ENCODE measurements around the gene OPCML. TPM values are rescaled to one million over a fixed set of nuclear protein-coding genes. Genes with fewer than 3 reads are reported as not detected.

OPCML gene
- total RNA-seq, 1 experiment from 2014 or later: not detected

DNA sequence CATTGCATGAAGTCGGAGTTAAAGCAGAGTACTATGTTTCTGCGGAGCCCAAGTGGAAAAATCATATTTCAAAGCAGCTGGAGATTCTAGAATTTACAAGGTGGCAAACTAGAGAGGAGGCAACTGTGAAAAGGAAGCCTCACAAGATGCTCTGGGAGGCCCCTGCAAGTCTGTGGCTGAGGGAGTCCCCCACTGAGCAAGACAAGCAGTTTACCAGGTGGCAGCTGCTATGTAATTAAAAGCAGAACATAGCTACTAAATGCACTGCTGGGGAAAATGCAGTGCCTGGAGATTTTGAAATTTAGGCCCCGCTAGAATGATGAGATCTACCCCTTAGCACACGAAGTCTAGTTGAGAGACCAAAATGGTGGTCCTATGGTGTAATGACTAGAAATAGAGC, 728.0 kb downstream of the OPCML start:
- ATAC-seq (no peak), DNase-seq (ENCODE audit: low read depth, low spot score) (no peak)
- Histone ChIP-seq H3K9me3 (ENCODE audit: control insufficient read depth, insufficient read depth, low read depth, low read length) (no peaks in the 10 kb centered on the region), H3K27ac (ENCODE audit: low read length) (no peak overlapping the region), H3K4me3 (ENCODE audit: low read depth in 2 of 2, low read length in 2 of 2) (no peak overlapping the region), H3K36me3 (ENCODE audit: control insufficient read depth, insufficient read depth, low read length) (no peaks in the 10 kb centered on the region), H3K27me3 (ENCODE audit: control insufficient read depth, insufficient read depth, low read length) (no peaks in the 10 kb centered on the region), H3K4me1 (ENCODE audit: control insufficient read depth, insufficient read depth, low read length) (no peaks in the 10 kb centered on the region)
- TF ChIP-seq TCF7L2 (IDR thresholded peaks at IDR 0.05; ENCODE audit: low read depth, low read length) (no peak), REST (IDR thresholded peaks at IDR 0.05; ENCODE audit: insufficient read depth in 1 of 2, low read depth in 2 of 2, low read length in 1 of 2) (no peak), SIN3A (IDR thresholded peaks at IDR 0.05; ENCODE audit: borderline replicate concordance, insufficient read depth, low read depth, low read length) (no peak), POLR2AphosphoS5 (IDR thresholded peaks at IDR 0.05; ENCODE audit: low read depth, low read length) (no peak)
- TF ChIP-seq, protein P1, sequence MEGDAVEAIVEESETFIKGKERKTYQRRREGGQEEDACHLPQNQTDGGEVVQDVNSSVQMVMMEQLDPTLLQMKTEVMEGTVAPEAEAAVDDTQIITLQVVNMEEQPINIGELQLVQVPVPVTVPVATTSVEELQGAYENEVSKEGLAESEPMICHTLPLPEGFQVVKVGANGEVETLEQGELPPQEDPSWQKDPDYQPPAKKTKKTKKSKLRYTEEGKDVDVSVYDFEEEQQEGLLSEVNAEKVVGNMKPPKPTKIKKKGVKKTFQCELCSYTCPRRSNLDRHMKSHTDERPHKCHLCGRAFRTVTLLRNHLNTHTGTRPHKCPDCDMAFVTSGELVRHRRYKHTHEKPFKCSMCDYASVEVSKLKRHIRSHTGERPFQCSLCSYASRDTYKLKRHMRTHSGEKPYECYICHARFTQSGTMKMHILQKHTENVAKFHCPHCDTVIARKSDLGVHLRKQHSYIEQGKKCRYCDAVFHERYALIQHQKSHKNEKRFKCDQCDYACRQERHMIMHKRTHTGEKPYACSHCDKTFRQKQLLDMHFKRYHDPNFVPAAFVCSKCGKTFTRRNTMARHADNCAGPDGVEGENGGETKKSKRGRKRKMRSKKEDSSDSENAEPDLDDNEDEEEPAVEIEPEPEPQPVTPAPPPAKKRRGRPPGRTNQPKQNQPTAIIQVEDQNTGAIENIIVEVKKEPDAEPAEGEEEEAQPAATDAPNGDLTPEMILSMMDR (IDR thresholded peaks at IDR 0.05): no peak
- CTCF ChIA-PET: no interaction called here
- intact Hi-C loops (cut with micrococcal nuclease; ENCODE audit: unreplicated experiment): no loop called here
- no TSS peak for BruUV-seq (replicated peaks)
- in situ Hi-C loops (cut with HindIII; ENCODE audit: low pct_unique_long_range_greater_than_20kb, low sequenced_read_pairs): no loop called here
- POLR2A ChIA-PET: no interaction called here

DNA sequence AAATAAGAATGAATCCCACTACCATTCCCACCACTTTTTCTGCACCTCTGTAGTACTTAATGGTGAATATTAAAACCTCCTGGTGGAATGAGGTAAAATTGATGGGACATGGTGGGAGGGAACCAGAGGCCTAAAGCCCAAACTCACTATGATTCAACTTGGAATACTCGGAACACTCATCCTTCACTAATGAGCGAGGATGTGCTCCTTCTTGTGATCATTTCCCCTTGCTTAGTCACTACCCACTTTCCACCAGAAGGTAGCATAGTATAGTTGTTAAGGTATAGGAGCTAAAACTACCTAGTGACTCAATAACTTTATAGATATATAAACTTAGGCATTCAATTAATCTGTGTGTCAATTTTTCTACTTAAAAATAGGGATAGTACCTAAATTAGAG, 728.9 kb downstream of the OPCML start:
- BruUV-seq (replicated peaks): no TSS peak
- Histone ChIP-seq H3K9me3 (ENCODE audit: control insufficient read depth, insufficient read depth, low read depth, low read length) (no peaks in the 10 kb centered on the region), H3K4me1 (ENCODE audit: control insufficient read depth, insufficient read depth, low read length) (no peaks in the 10 kb centered on the region), H3K36me3 (ENCODE audit: control insufficient read depth, insufficient read depth, low read length) (no peaks in the 10 kb centered on the region), H3K4me3 (ENCODE audit: low read depth in 2 of 2, low read length in 2 of 2) (no peak overlapping the region), H3K27ac (ENCODE audit: low read length) (no peak overlapping the region), H3K27me3 (ENCODE audit: control insufficient read depth, insufficient read depth, low read length) (no peaks in the 10 kb centered on the region)
- ChIA-PET POLR2A (no interaction called here), CTCF (no interaction called here)
- DNase-seq (ENCODE audit: low read depth, low spot score): no peak
- TF ChIP-seq POLR2AphosphoS5 (IDR thresholded peaks at IDR 0.05; ENCODE audit: low read depth, low read length): no peak
- TF ChIP-seq REST (IDR thresholded peaks at IDR 0.05; ENCODE audit: insufficient read depth in 1 of 2, low read depth in 2 of 2, low read length in 1 of 2): no peak
- TF ChIP-seq TCF7L2 (IDR thresholded peaks at IDR 0.05; ENCODE audit: low read depth, low read length): no peak
- in situ Hi-C loops (cut with HindIII; ENCODE audit: low pct_unique_long_range_greater_than_20kb, low sequenced_read_pairs): no loop called here
- intact Hi-C loops (cut with micrococcal nuclease; ENCODE audit: unreplicated experiment): no loop called here
- ATAC-seq: no peak
